HEK293T (cell line): Measurements from ENCODE around the gene CRYBG1.

Experiments
- ARNT ChIP-seq: fragments of 450-650 bp; IDR thresholded peaks from 2 replicates; pipeline ENCODE4 v1.6.1; 2017; ENCODE audit warnings: mild to moderate bottlenecking
- BHLHE40 ChIP-seq: fragments of 450-650 bp; IDR thresholded peaks from 2 replicates; pipeline ENCODE4 v1.6.1; 2016; ENCODE audit warnings: mild to moderate bottlenecking, moderate library complexity, borderline replicate concordance
- FOXA1 ChIP-seq: fragments of 450-650 bp; IDR thresholded peaks from 2 replicates; pipeline ENCODE4 v1.6.1; 2016; ENCODE audit warnings: mild to moderate bottlenecking
- FOXM1 ChIP-seq: fragments of 450-650 bp; IDR thresholded peaks from 2 replicates; pipeline ENCODE4 v1.6.1; 2017; ENCODE audit warnings: mild to moderate bottlenecking, borderline replicate concordance
- L3MBTL2 ChIP-seq: fragments of 450-650 bp; conservative IDR thresholded peaks from 2 replicates; pipeline ENCODE4 v1.6.1; 2016; ENCODE audit warnings: mild to moderate bottlenecking
- LEF1 ChIP-seq: fragments of 450-650 bp; IDR thresholded peaks from 2 replicates; pipeline ENCODE4 v1.6.1; 2017; ENCODE audit warnings: mild to moderate bottlenecking, borderline replicate concordance
- SUZ12 ChIP-seq: fragments of 450-650 bp; IDR thresholded peaks from 2 replicates; pipeline ENCODE4 v1.6.1; 2016; ENCODE audit warnings: mild to moderate bottlenecking

GRCh38 chr6:106611030-106611429 lies 250.5 kb downstream of the CRYBG1 start:
- TF ChIP-seq FOXA1 = no peak
- TF ChIP-seq ARNT = no peak
- no peak for TF ChIP-seq FOXM1
- TF ChIP-seq SUZ12 = no peak
- no peak for TF ChIP-seq BHLHE40
- no peak for TF ChIP-seq LEF1
- no peak for TF ChIP-seq L3MBTL2
